ENCODE results near the gene CHMP2A. TPM values are rescaled to one million over a fixed set of nuclear protein-coding genes. Genes with fewer than 3 reads are reported as not detected.

CHMP2A gene
- total and polyA plus RNA-seq, 2 experiments from 2014 or later, result 92.2 to 145 TPM

GRCh38 chr19:58545286-58546018, 9.5 kb downstream of the CHMP2A start:
- Histone ChIP-seq H2AFZ (no peak overlapping the region), H3F3A (replicated peaks; ENCODE audit: low read depth) (peaks cover 57% of the 10 kb centered on the region), H3K27ac (ENCODE audit: low read depth) (peak overlapping the region; percentile 59; the same call in 1 of the 2 replicates), H3K4me3 (peak overlapping the region; percentile 99), H4K20me1 (replicated peaks; ENCODE audit: insufficient read depth) (peaks cover 45% of the 10 kb centered on the region), H3K36me3 (ENCODE audit: insufficient read depth) (peaks cover 37% of the 10 kb centered on the region), H3K79me2 (replicated peaks; ENCODE audit: insufficient read depth) (peaks cover 37% of the 10 kb centered on the region), H3K27me3 (ENCODE audit: insufficient read depth) (peaks cover 15% of the 10 kb centered on the region; the same call in 1 of the 2 replicates), H3K4me2 (peak overlapping the region; percentile 98), H3K4me1 (ENCODE audit: insufficient read depth) (peaks cover 8% of the 10 kb centered on the region; the same call in 1 of the 2 replicates), H3K9me2 (ENCODE audit: insufficient read depth) (no peaks in the 10 kb centered on the region)
- peaks cover 22% of the 10 kb centered on the region for H3K4me1 Mint-ChIP-seq
- H3K4me3 Mint-ChIP-seq, result peak overlapping the region; percentile 99
- H3K27me3 Mint-ChIP-seq (ENCODE audit: insufficient read depth, low read depth, poor library complexity), result peaks cover 38% of the 10 kb centered on the region
- peaks cover 59% of the 10 kb centered on the region for H3K36me3 Mint-ChIP-seq (ENCODE audit: low read depth)
- DNase-seq (ENCODE audit: low spot score) (no peak), ATAC-seq (no peak; the same call in 2 of the 3 replicates)
- TF ChIP-seq ZNF331 (CRISPR knock-in tag; IDR thresholded peaks at IDR 0.05; ENCODE audit: low read depth), result no peak
- TF ChIP-seq, protein P1, sequence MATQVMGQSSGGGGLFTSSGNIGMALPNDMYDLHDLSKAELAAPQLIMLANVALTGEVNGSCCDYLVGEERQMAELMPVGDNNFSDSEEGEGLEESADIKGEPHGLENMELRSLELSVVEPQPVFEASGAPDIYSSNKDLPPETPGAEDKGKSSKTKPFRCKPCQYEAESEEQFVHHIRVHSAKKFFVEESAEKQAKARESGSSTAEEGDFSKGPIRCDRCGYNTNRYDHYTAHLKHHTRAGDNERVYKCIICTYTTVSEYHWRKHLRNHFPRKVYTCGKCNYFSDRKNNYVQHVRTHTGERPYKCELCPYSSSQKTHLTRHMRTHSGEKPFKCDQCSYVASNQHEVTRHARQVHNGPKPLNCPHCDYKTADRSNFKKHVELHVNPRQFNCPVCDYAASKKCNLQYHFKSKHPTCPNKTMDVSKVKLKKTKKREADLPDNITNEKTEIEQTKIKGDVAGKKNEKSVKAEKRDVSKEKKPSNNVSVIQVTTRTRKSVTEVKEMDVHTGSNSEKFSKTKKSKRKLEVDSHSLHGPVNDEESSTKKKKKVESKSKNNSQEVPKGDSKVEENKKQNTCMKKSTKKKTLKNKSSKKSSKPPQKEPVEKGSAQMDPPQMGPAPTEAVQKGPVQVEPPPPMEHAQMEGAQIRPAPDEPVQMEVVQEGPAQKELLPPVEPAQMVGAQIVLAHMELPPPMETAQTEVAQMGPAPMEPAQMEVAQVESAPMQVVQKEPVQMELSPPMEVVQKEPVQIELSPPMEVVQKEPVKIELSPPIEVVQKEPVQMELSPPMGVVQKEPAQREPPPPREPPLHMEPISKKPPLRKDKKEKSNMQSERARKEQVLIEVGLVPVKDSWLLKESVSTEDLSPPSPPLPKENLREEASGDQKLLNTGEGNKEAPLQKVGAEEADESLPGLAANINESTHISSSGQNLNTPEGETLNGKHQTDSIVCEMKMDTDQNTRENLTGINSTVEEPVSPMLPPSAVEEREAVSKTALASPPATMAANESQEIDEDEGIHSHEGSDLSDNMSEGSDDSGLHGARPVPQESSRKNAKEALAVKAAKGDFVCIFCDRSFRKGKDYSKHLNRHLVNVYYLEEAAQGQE (IDR thresholded peaks at IDR 0.05; ENCODE audit: unreplicated experiment), result no peak
- TF ChIP-seq ETS1 (IDR thresholded peaks at IDR 0.05), result no peak
- no peak for TF ChIP-seq CTCF (conservative IDR thresholded peaks at IDR 0.05; ENCODE audit: low read depth in 2 of 2)
- TF ChIP-seq POLR2AphosphoS5 (IDR thresholded peaks at IDR 0.05; ENCODE audit: low read depth), result no peak
- TF ChIP-seq ZNF114 (CRISPR knock-in tag; IDR thresholded peaks at IDR 0.05), result no peak
- TF ChIP-seq EZH2 (IDR thresholded peaks at IDR 0.05; ENCODE audit: low read depth, unreplicated experiment), result no peak
- TF ChIP-seq STAT1 (IDR thresholded peaks at IDR 0.05; ENCODE audit: unreplicated experiment), result no peak
- TF ChIP-seq ZNF462 (CRISPR knock-in tag; IDR thresholded peaks at IDR 0.05), result no peak
- no peak for TF ChIP-seq NANOG (IDR thresholded peaks at IDR 0.05; ENCODE audit: borderline replicate concordance)
- TF ChIP-seq CREB1 (CRISPR knock-in tag; IDR thresholded peaks at IDR 0.05; ENCODE audit: low read depth), result no peak
- no peak for TF ChIP-seq JUNB (IDR thresholded peaks at IDR 0.05; ENCODE audit: unreplicated experiment)
- TF ChIP-seq EZH2phosphoT487 (IDR thresholded peaks at IDR 0.05; ENCODE audit: unreplicated experiment), result no peak
- H3K27ac Mint-ChIP-seq, result peak overlapping the region; percentile 96
- H3K9me3 Mint-ChIP-seq, result peaks cover 5% of the 10 kb centered on the region; the same call in 2 of the 3 replicates

Measured in GM23338 (cell line).